HFF-Myc (cell line): ENCODE results near the gene AJAP1.

Experiments used
- DNase-seq: peaks from one replicate; pipeline ENCODE4 v3.0.0-alpha.2; 2011; ENCODE audit warnings: low read depth; ENCODE audit errors: extremely low read depth
- H3K4me3 ChIP-seq: replicated peaks from 2 replicates; pipeline ENCODE4 v1.5.1; 2011; ENCODE audit warnings: low read depth, mild to moderate bottlenecking, control low read depth, low read length
- TF ChIP-seq, protein P1 (sequence below): IDR thresholded peaks from 2 replicates; pipeline ENCODE4 v1.5.1; 2012; ENCODE audit warnings: mild to moderate bottlenecking, low read depth, low read length, control low read depth; ENCODE audit errors: missing control alignments

The AJAP1 gene

DNA sequence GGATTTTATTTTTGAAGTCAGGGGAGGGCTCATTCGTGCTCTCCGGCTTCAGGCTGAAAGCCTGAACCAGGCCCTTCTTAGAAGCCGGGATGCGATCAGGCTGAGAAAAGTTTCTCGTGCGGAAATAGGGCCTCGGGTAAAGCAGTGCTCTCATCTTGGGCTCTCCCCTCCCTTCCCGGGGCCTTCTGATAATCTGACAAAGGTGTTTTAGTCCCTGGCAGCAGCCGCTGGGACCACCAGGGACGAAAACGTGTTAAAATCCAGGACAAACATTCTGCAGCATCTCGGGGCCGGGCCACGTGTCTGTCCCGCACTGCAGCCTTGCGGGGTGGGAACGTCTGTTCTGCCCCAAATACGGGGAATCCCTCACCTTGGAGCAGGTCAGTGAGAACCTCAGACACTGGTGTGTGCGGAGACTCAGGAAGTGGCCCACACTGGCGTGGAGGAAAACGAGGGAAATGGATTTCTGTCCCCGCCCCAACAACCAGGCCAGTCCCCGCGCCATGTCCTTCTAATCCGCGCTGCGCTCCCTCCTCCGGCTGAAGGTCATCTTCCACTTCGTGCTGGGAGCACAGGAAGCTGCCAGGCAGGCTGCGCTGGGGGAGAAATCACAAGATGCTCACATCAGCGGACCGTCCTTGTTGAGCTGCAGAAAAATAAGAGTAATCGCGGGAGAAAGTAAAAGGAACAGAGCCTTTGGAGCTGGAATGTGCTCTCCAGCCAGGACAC is 16.6 kb upstream of the AJAP1 start:
- DNase-seq: no peak
- TF ChIP-seq, protein P1, sequence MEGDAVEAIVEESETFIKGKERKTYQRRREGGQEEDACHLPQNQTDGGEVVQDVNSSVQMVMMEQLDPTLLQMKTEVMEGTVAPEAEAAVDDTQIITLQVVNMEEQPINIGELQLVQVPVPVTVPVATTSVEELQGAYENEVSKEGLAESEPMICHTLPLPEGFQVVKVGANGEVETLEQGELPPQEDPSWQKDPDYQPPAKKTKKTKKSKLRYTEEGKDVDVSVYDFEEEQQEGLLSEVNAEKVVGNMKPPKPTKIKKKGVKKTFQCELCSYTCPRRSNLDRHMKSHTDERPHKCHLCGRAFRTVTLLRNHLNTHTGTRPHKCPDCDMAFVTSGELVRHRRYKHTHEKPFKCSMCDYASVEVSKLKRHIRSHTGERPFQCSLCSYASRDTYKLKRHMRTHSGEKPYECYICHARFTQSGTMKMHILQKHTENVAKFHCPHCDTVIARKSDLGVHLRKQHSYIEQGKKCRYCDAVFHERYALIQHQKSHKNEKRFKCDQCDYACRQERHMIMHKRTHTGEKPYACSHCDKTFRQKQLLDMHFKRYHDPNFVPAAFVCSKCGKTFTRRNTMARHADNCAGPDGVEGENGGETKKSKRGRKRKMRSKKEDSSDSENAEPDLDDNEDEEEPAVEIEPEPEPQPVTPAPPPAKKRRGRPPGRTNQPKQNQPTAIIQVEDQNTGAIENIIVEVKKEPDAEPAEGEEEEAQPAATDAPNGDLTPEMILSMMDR: no peak
- H3K4me3 ChIP-seq: no peak overlapping the region

DNA sequence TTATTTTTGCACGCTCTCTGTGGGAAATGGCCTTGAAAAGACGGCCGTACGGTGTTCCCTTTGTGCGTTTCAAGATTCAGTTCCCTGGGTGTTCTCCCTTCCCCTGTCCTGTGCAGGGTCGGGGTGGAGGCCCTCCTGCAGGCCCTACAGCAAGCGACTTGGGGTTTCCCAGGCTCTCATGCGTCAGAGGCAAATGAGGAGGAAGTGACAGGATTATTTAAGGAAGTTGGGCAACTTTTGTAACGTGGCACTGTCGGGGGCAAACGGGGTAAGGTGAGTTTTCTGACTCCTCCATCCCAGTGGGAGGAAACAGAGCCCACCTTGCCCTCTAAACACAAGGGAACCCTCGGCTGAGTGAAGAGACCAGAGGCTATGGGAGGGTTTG is 16.1 kb upstream of the AJAP1 start:
- TF ChIP-seq, protein P1: no peak
- no peak for DNase-seq
- H3K4me3 ChIP-seq: no peak overlapping the region

DNA sequence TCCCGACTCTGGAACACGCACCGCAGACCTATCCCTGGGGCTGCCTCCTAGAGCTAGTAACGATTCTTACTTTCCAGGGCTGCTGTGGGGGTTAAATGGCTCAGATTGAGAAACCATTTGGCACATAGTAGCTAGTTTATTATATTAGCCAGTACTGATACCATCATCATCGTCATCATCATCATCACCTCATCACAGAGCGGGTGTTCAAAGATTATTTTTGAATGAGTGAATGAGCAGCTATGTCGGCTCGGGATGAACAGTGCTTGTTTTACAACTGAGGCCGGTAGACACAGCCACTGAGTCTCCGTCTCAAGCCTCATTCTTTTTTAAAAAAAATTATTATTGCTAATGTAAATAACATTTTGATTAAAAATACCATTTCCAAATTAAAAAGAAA is 13.5 kb upstream of the AJAP1 start:
- DNase-seq: no peak
- TF ChIP-seq, protein P1: no peak
- no peak overlapping the region for H3K4me3 ChIP-seq

DNA sequence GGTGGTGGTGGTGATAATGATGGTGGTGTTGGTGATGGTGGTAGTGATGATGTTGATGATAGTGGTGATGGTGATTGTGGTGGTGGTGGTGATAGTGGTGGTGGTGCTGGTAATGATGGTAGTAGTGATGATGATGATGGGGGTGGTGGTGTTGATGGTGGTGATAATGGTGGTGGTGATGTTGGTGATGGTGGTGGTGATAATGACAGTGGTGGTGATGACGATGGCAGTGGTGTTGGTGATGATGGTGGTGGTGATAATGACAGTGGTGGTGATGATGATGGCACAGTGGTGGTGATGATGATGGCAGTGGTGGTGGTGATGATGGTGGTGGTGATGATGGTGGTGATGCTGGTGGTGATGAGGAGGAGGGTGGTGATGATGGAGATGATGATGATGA is 7.0 kb upstream of the AJAP1 start:
- no peak for DNase-seq
- H3K4me3 ChIP-seq: no peak overlapping the region
- TF ChIP-seq, protein P1: no peak

DNA sequence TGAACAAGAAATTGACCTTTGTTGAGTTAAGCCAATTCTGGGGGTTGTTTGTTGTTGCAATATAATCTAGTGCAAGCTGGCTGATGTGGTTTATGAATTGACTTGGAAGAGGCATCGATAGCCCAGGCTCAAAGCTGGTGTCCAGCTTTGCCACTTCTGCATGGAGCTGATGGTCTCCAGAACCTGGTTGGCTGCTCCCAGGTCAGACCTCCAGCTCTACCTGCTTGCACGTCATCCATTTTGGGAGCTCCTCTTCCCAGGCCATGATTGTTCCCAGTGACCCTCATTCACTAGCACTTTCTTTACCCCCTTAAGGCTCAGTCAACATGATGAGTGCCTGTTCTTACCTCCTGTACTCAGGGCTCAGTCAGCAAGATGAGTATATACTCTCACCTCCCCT is 5.8 kb upstream of the AJAP1 start:
- H3K4me3 ChIP-seq: no peak overlapping the region
- TF ChIP-seq, protein P1: no peak
- DNase-seq: no peak

DNA sequence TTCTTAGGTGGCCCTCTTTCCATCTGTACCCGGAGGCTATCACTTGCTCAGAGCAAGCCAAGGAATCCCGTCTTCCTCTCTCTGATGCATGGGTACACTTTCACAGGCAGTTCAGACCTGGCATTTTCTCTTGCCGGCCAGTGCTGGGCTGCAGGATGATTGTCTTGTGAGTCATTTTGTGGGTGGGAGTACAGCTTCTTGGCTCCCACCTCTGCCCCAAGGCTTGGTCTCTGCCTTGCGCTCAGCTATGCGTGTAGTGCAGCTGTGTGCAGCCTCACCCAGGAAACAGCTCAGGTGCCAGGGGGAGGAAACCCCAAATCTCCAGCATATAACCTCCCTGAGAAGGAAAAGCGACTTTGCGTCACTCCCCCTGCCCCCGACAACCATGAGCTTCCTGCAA is 3.9 kb upstream of the AJAP1 start:
- no peak overlapping the region for H3K4me3 ChIP-seq
- TF ChIP-seq, protein P1: no peak
- no peak for DNase-seq

DNA sequence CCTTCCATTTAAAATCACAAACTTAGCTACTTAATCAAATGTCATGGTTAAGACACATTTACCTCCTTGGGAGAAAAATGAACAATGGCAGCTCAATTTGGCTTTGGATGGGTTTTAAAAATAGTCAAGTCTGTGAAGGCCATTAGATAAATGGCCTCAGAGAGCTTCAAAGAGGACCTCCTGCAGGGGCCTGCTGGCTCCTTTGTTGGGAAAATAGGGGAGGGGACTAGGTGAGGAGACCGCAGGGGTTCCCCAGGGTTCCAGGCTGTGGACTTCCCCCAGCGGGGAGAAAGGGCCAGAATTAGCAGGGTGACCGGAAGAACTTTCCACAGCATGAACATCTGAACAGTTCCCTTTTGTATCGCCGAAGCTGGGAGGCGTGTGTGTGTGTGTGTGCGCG is 3.4 kb upstream of the AJAP1 start:
- no peak overlapping the region for H3K4me3 ChIP-seq
- DNase-seq: no peak
- TF ChIP-seq, protein P1: no peak
